HepG2 (cell line): Measurements from ENCODE around the gene GATA3. TPM values are rescaled to one million over a fixed set of nuclear protein-coding genes. Genes with fewer than 3 reads are reported as not detected.

Source experiments
- ATAC-seq: fragments of 200-7000 bp; cut with Tn5 transposase; 3 replicates; pipeline ENCODE4 v1.9.1; 2020; ENCODE audit warnings: mild to moderate bottlenecking, moderate library complexity
- BruUV-seq: library from RNA; stranded (reverse); fragments of 400-500 nt; replicated peaks from 2 replicates; lab custom pipeline; 2021; lab: Mats Ljungman, UMichigan
- CTCF ChIA-PET: fragments of 300-600 bp; formaldehyde crosslinking; extraction: SDS; loops from one replicate; lab custom pipeline; 2021; ENCODE audit warnings: low total read pairs, inconsistent platforms, low intra/inter-chr PET ratio; lab: Yijun Ruan, JAX
- POLR2A ChIA-PET: fragments of 350-600 bp; sonication (Branson Sonifier 250); formaldehyde crosslinking; loops from one replicate; lab custom pipeline; 2020; ENCODE audit warnings: antibody characterized with exemption, inconsistent platforms; lab: Yijun Ruan, JAX
- DNase-seq: peaks from one replicate; pipeline ENCODE4 v3.0.0-alpha.2; 2015; ENCODE audit warnings: low spot score
- FAIRE-seq: peaks from 3 replicates; lab custom pipeline; 2011; peaks lifted over from hg19 to GRCh38; lab: Jason Lieb, UNC
- H2AFZ ChIP-seq: one replicate; pipeline ENCODE4 v1.6.1; 2011; ENCODE audit warnings: low read length, inconsistent platforms
- H3K27ac ChIP-seq: fragments of 300-600 bp; 3 replicates; pipeline ENCODE4 v1.8.0; 2011; ENCODE audit warnings: mixed run types, mild to moderate bottlenecking, mixed read lengths, low read length, inconsistent platforms; ENCODE audit not compliant: insufficient read depth; ENCODE audit errors: extremely low read length
- H3K27me3 ChIP-seq, 2 experiments: fragments of 200-600 bp in 1 of 2; 2 replicates in 1 of 2; 3 replicates in 1 of 2; pipeline versions ENCODE4 v1.6.0 to v1.8.0; 2011; ENCODE audit warnings: low read length in 2 of 2, mild to moderate bottlenecking in 2 of 2, moderate library complexity in 2 of 2, inconsistent platforms in 1 of 2; ENCODE audit not compliant: insufficient read depth in 2 of 2, control insufficient read depth in 1 of 2
- H3K36me3 ChIP-seq, 2 experiments: fragments of 200-600 bp in 1 of 2; replicated peaks in 1 of 2; 2 replicates in 1 of 2; 3 replicates in 1 of 2; pipeline versions ENCODE4 v1.5.1 to v1.8.0; 2011; ENCODE audit warnings: low read length in 2 of 2, inconsistent platforms in 1 of 2; ENCODE audit not compliant: insufficient read depth in 2 of 2, control insufficient read depth in 1 of 2
- H3K4me1 ChIP-seq: 2 replicates; pipeline ENCODE4 v1.5.1; 2012; ENCODE audit warnings: low read length, inconsistent platforms; ENCODE audit not compliant: insufficient read depth
- H3K4me2 ChIP-seq: 2 replicates; pipeline ENCODE4 v1.6.0; 2011; ENCODE audit warnings: low read depth, low read length, inconsistent platforms
- H3K4me3 ChIP-seq, 3 experiments: fragments of 200-600 bp in 1 of 3; sonication (generic), shearing (Covaris generic) in 1 of 3; replicated peaks in 1 of 3; 2 replicates each; pipeline ENCODE4 v1.5.1; 2011 to 2016; ENCODE audit warnings: low read length in 3 of 3, inconsistent platforms in 2 of 3, low read depth in 2 of 3, mild to moderate bottlenecking in 2 of 3, control low read depth in 1 of 3, mixed read lengths in 1 of 3; ENCODE audit not compliant: insufficient read depth in 1 of 3
- H3K79me2 ChIP-seq: one replicate; pipeline ENCODE4 v1.6.1; 2011; ENCODE audit warnings: low read length, inconsistent platforms; ENCODE audit not compliant: insufficient read depth
- H3K9ac ChIP-seq: 2 replicates; pipeline ENCODE4 v1.6.0; 2011; ENCODE audit warnings: mild to moderate bottlenecking, low read depth, low read length, inconsistent platforms; ENCODE audit not compliant: insufficient read depth
- H3K9me3 ChIP-seq: 2 replicates; pipeline ENCODE4 v1.5.1; 2012; ENCODE audit warnings: mild to moderate bottlenecking, low read length
- H4K20me1 ChIP-seq: 2 replicates; pipeline ENCODE4 v1.6.0; 2011; ENCODE audit warnings: inconsistent platforms, mild to moderate bottlenecking, low read length, moderate library complexity; ENCODE audit not compliant: insufficient read depth
- ATF7 ChIP-seq, 2 experiments: fragments of 450-650 bp in 1 of 2; sonication (generic) in 1 of 2; formaldehyde crosslinking in 1 of 2; IDR thresholded peaks; 2 replicates each; pipeline versions ENCODE4 v1.4.0 to v1.6.1; 2016 to 2020; ENCODE audit warnings: antibody characterized with exemption in 1 of 2, mild to moderate bottlenecking in 1 of 2, missing genetic modification reagents in 1 of 2
- EZH2 ChIP-seq: conservative IDR thresholded peaks from 2 replicates; pipeline ENCODE4 v1.6.1; 2012; ENCODE audit warnings: mild to moderate bottlenecking, low read depth, low read length, moderate library complexity
- HNF1B ChIP-seq: sonication (generic); formaldehyde crosslinking; IDR thresholded peaks from 2 replicates; pipeline ENCODE4 v1.5.1; 2020; ENCODE audit warnings: mild to moderate bottlenecking, moderate library complexity, missing genetic modification reagents
- MAFK ChIP-seq, 2 experiments: IDR thresholded peaks in 1 of 2; conservative IDR thresholded peaks in 1 of 2; 2 replicates each; pipeline ENCODE4 v1.6.1; 2011; ENCODE audit warnings: improper control_type of control experiment in 2 of 2, low read length in 2 of 2
- ZNF7 ChIP-seq: IDR thresholded peaks from 2 replicates; pipeline ENCODE4 v1.6.1; 2016; ENCODE audit warnings: missing biosample characterization, missing genetic modification reagents
- WGBS: methylation state at CpG from one replicate; pipeline ENCODE4 v1.1.6; 2017; ENCODE audit warnings: low lambda C conversion rate; 5-methylcytosine and 5-hydroxymethylcytosine counted together
- in situ Hi-C: cut with HindIII; loops from 2 replicates; pipeline ENCODE4 v1.10.0; 2017; ENCODE audit warnings: low pct_unique_long_range_greater_than_20kb; ENCODE audit not compliant: extremely low pct_ligation_motif_present
- intact Hi-C: fragments of 100-400 bp; cut with micrococcal nuclease; formaldehyde crosslinking; loops from one replicate; pipeline ENCODE4 v1.10.0; 2022; ENCODE audit not compliant: unreplicated experiment
- polyA plus RNA-seq, 8 experiments: library from polyadenylated mRNA; depleted of rRNA in 3 of 8; stranded (reverse) in 7 of 8; unstranded in 1 of 8; fragments of >200 nt; fragmentation: Illumina TruSeq in 4 of 8; extraction: Trizol in 4 of 8; gene quantifications; 2 replicates each; pipeline versions ENCODE4 v1.2.1 to v1.2.3, GENCODE V29; 2011 to 2016; ENCODE audit warnings: low read depth in 4 of 8, missing spikeins in 1 of 8, mixed read lengths in 1 of 8; ENCODE audit not compliant: insufficient read depth in 1 of 8
- total RNA-seq, 5 experiments: library from RNA; depleted of rRNA; stranded (reverse); fragments of >200 nt; fragmentation: Illumina TruSeq; extraction: Trizol; gene quantifications; 2 replicates each; pipeline ENCODE4 v1.2.3, GENCODE V29; 2016; ENCODE audit warnings: low read depth in 1 of 5

GATA3 gene
- total and polyA plus RNA-seq, 2 of the 13 experiments (the other 11 are each of a cell fraction or from before 2014, with no cell fraction given) = not detected

GRCh38 chr10:8042721-8043568 is 11.5 kb upstream of the GATA3 start:
- CTCF ChIA-PET = no interaction called here
- H3K4me2 ChIP-seq = no peak overlapping the region

More at GRCh38 chr10:8042721-8043568, 11.5 kb upstream of the GATA3 start:
- H3K4me3 ChIP-seq = no peak overlapping the region
- H3K9me3 ChIP-seq = no peaks in the 10 kb centered on the region
- H3K27me3 ChIP-seq = peaks cover 30 to 95% of the 10 kb centered on the region in 2 experiments
- POLR2A ChIA-PET = no interaction called here
- H2AFZ ChIP-seq = no peak overlapping the region
- 29% methylated on average over 30 of the region's 35 CpGs for WGBS
- no peak overlapping the region for H3K9ac ChIP-seq
- FAIRE-seq (no peak), ATAC-seq (no peak), DNase-seq (no peak)
- no peaks in the 10 kb centered on the region for H3K36me3 ChIP-seq
- peaks cover 14% of the 10 kb centered on the region; the same call in 1 of the 2 replicates for H4K20me1 ChIP-seq
- no TSS peak for BruUV-seq
- in situ Hi-C loops = no loop called here
- intact Hi-C loops = no loop called here
- H3K4me1 ChIP-seq = peaks cover 17% of the 10 kb centered on the region
- no peak overlapping the region for H3K27ac ChIP-seq
- no peaks in the 10 kb centered on the region for H3K79me2 ChIP-seq
- TF ChIP-seq HNF1B (CRISPR knock-in tag) = no peak
- 0 out of 2 replicates have a peak, but pooled peaks have one; percentile 12 for TF ChIP-seq EZH2
- no peak for TF ChIP-seq ATF7 (IDR thresholded peaks at IDR 0.05)
- no peak for TF ChIP-seq ATF7 (CRISPR knock-in tag; IDR thresholded peaks at IDR 0.05)
- peak; percentile 5; the same call in 1 of the 2 replicates for TF ChIP-seq ZNF7
- 0 out of 4 replicates have a peak, but pooled peaks of 1 of the 2 experiments have one; percentile 18 for TF ChIP-seq MAFK (conservative IDR thresholded peaks at IDR 0.05 in 1 of 2, IDR thresholded peaks at IDR 0.05 in 1 of 2; ENCODE audit: low read length in 2 of 2)
- TF ChIP-seq, all 625 proteins: peak for 3
